Vagina (tissue), 2 donors: Measurements from ENCODE around the gene IL37. TPM values are rescaled to one million over a fixed set of nuclear protein-coding genes. Genes with fewer than 3 reads are reported as not detected.

Experiments
- DNase-seq, 2 donors: peaks; one replicate each; pipeline ENCODE4 v3.0.0-alpha.2; 2017; ENCODE audit errors: extremely low spot score in 2 of 2
- H3K27ac ChIP-seq: fragments of 200-600 bp; sonication (generic); one replicate; pipeline ENCODE4 v1.5.1; 2019
- H3K27me3 ChIP-seq: fragments of 200-600 bp; sonication (generic); one replicate; pipeline ENCODE4 v1.5.1; 2019
- H3K36me3 ChIP-seq, 2 donors: fragments of 200-600 bp; sonication (generic); one replicate each; pipeline ENCODE4 v1.5.1; 2017 to 2019
- H3K4me1 ChIP-seq: fragments of 200-600 bp; sonication (generic); one replicate; pipeline ENCODE4 v1.5.1; 2019
- H3K4me3 ChIP-seq, 2 donors: fragments of 200-600 bp; sonication (generic); 1 replicate in 1 of 2; 2 replicates in 1 of 2; pipeline ENCODE4 v1.5.1; 2016 to 2019
- H3K9me3 ChIP-seq: fragments of 200-600 bp; sonication (generic); one replicate; pipeline ENCODE4 v1.5.1; 2019
- CTCF ChIP-seq, 3 experiments: fragments of 450-650 bp in 2 of 3; fragments of 200-600 bp in 1 of 3; sonication (generic) in 1 of 3; IDR thresholded peaks; one replicate each; pipeline ENCODE4 v1.5.1; 2017 to 2019; ENCODE audit warnings: antibody characterized with exemption in 3 of 3, mild to moderate bottlenecking in 2 of 3, moderate library complexity in 2 of 3
- POLR2A ChIP-seq, 2 donors: fragments of 450-650 bp; IDR thresholded peaks; one replicate each; pipeline ENCODE4 v1.6.1; 2017; ENCODE audit warnings: antibody characterized with exemption in 2 of 2, mild to moderate bottlenecking in 2 of 2, moderate library complexity in 2 of 2
- POLR2AphosphoS5 ChIP-seq, 2 donors: sonication (generic); formaldehyde crosslinking; IDR thresholded peaks; one replicate each; pipeline ENCODE4 v1.9.0; 2017; ENCODE audit warnings: antibody characterized with exemption in 2 of 2, mild to moderate bottlenecking in 2 of 2, low read depth in 1 of 2; ENCODE audit not compliant: insufficient read depth in 1 of 2
- intact Hi-C: fragments of 100-400 bp; cut with DNase I; formaldehyde crosslinking; loops from one replicate; pipeline ENCODE4 v1.15.1; 2023
- total RNA-seq: library from RNA; depleted of rRNA; stranded (reverse); fragments of >200 nt; gene quantifications from one replicate; pipeline ENCODE4 v1.2.3, GENCODE V29; 2016

The IL37 gene
- total RNA-seq, 1 donor from 2014 or later, result not detected

GRCh38 chr2:112910219-112910618, 746 bp upstream of the IL37 start:
- Histone ChIP-seq H3K36me3 (no peaks in the 10 kb centered on the region), H3K4me3 (no peak overlapping the region), H3K4me1 (no peaks in the 10 kb centered on the region), H3K9me3 (no peaks in the 10 kb centered on the region), H3K27me3 (no peaks in the 10 kb centered on the region), H3K27ac (no peak overlapping the region)
- no peak for TF ChIP-seq CTCF (IDR thresholded peaks at IDR 0.05)
- TF ChIP-seq POLR2A (IDR thresholded peaks at IDR 0.05), result no peak
- no peak for TF ChIP-seq POLR2AphosphoS5 (IDR thresholded peaks at IDR 0.05; ENCODE audit: insufficient read depth in 1 of 2, low read depth in 1 of 2)
- intact Hi-C loops, result no loop called here
- DNase-seq, result no peak

GRCh38 chr2:112912403-112912802, 1.4 kb downstream of the IL37 start:
- Histone ChIP-seq H3K27ac (no peak overlapping the region), H3K27me3 (no peaks in the 10 kb centered on the region), H3K4me3 (no peak overlapping the region), H3K36me3 (no peaks in the 10 kb centered on the region), H3K9me3 (no peaks in the 10 kb centered on the region), H3K4me1 (no peaks in the 10 kb centered on the region)
- DNase-seq, result no peak
- TF ChIP-seq CTCF (IDR thresholded peaks at IDR 0.05), result no peak
- TF ChIP-seq POLR2A (IDR thresholded peaks at IDR 0.05), result no peak
- TF ChIP-seq POLR2AphosphoS5 (IDR thresholded peaks at IDR 0.05; ENCODE audit: insufficient read depth in 1 of 2, low read depth in 1 of 2), result no peak
- intact Hi-C loops, result no loop called here

- intact Hi-C loops, result no loop called here
- TF ChIP-seq POLR2AphosphoS5 (IDR thresholded peaks at IDR 0.05; ENCODE audit: insufficient read depth in 1 of 2, low read depth in 1 of 2) (no peak), CTCF (IDR thresholded peaks at IDR 0.05) (no peak), POLR2A (IDR thresholded peaks at IDR 0.05) (no peak)
- Histone ChIP-seq H3K27ac (no peak overlapping the region), H3K36me3 (no peaks in the 10 kb centered on the region), H3K4me1 (no peaks in the 10 kb centered on the region), H3K4me3 (no peak overlapping the region), H3K9me3 (no peaks in the 10 kb centered on the region), H3K27me3 (no peaks in the 10 kb centered on the region)
- peak in 1 of 2 donors; percentile 34 for DNase-seq
Measured at GRCh38 chr2:112915300-112916144, 4.6 kb downstream of the IL37 start.

- TF ChIP-seq POLR2A (IDR thresholded peaks at IDR 0.05) (no peak), POLR2AphosphoS5 (IDR thresholded peaks at IDR 0.05; ENCODE audit: insufficient read depth in 1 of 2, low read depth in 1 of 2) (no peak), CTCF (IDR thresholded peaks at IDR 0.05) (no peak)
- peak in 1 of 2 donors; percentile 32 for DNase-seq
- no peaks in the 10 kb centered on the region for H3K9me3 ChIP-seq
- intact Hi-C loops, result no loop called here
- H3K27me3 ChIP-seq, result no peaks in the 10 kb centered on the region
- H3K4me1 ChIP-seq, result no peaks in the 10 kb centered on the region
- no peak overlapping the region for H3K4me3 ChIP-seq
- no peaks in the 10 kb centered on the region for H3K36me3 ChIP-seq
- no peak overlapping the region for H3K27ac ChIP-seq
Measured at GRCh38 chr2:112916145-112916571, 5.2 kb downstream of the IL37 start.

GRCh38 chr2:112916625-112917247, 5.8 kb downstream of the IL37 start:
- intact Hi-C loops, result no loop called here
- no peaks in the 10 kb centered on the region for H3K27me3 ChIP-seq
- DNase-seq, result no peak
- no peaks in the 10 kb centered on the region for H3K4me1 ChIP-seq
- H3K27ac ChIP-seq, result no peak overlapping the region
- TF ChIP-seq POLR2A (IDR thresholded peaks at IDR 0.05) (no peak), CTCF (IDR thresholded peaks at IDR 0.05) (no peak), POLR2AphosphoS5 (IDR thresholded peaks at IDR 0.05; ENCODE audit: insufficient read depth in 1 of 2, low read depth in 1 of 2) (no peak)
- no peaks in the 10 kb centered on the region for H3K9me3 ChIP-seq
- H3K4me3 ChIP-seq, result no peak overlapping the region
- no peaks in the 10 kb centered on the region for H3K36me3 ChIP-seq
